MM.1S (cell line): Measurements from ENCODE around the gene PPP1R9A.

Experiments used
- EZH2 ChIP-seq: fragments of 300-600 bp; sonication (generic); optimal IDR thresholded peaks from 2 replicates; pipeline ENCODE3; 2017; ENCODE audit warnings: low read depth, mild to moderate bottlenecking, antibody characterized with exemption, low read length, mixed read lengths
- EZH2phosphoT487 ChIP-seq: fragments of 300-600 bp; sonication (generic); IDR thresholded peaks from 2 replicates; pipeline ENCODE4 v1.6.1; 2018; ENCODE audit warnings: antibody characterized with exemption, low read length
- TF ChIP-seq, protein P1 (sequence below): fragments of 300-600 bp; sonication (generic); IDR thresholded peaks from 2 replicates; pipeline ENCODE4 v1.5.1; 2016; ENCODE audit warnings: antibody characterized with exemption, low read length, mixed read lengths

DNA sequence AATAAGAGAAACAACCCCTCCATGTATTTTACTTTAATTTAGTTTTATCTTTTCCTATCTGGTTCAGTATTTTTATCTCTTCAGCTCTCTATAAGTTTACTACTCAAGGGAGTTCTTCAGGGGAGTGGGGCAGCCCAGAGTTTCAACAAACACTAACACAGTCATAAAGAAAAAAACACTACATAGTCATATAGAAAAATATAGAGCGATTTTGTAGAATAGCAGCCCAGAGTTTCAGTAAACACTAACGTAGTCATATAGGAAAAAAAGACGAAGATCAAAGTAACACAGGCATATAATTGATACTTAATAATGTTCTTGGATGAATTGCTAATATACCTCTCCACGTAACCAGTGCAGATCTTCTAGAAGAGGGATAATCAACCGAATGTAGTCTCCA is 362.2 kb downstream of the PPP1R9A start:
- TF ChIP-seq, protein P1, sequence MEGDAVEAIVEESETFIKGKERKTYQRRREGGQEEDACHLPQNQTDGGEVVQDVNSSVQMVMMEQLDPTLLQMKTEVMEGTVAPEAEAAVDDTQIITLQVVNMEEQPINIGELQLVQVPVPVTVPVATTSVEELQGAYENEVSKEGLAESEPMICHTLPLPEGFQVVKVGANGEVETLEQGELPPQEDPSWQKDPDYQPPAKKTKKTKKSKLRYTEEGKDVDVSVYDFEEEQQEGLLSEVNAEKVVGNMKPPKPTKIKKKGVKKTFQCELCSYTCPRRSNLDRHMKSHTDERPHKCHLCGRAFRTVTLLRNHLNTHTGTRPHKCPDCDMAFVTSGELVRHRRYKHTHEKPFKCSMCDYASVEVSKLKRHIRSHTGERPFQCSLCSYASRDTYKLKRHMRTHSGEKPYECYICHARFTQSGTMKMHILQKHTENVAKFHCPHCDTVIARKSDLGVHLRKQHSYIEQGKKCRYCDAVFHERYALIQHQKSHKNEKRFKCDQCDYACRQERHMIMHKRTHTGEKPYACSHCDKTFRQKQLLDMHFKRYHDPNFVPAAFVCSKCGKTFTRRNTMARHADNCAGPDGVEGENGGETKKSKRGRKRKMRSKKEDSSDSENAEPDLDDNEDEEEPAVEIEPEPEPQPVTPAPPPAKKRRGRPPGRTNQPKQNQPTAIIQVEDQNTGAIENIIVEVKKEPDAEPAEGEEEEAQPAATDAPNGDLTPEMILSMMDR: no peak
- TF ChIP-seq EZH2phosphoT487: no peak
- TF ChIP-seq EZH2: no peak
